Left lung (tissue), 10 donors: ENCODE results near the gene B4GALT6. TPM values are rescaled to one million over a fixed set of nuclear protein-coding genes. Genes with fewer than 3 reads are reported as not detected.

Experiments
- ATAC-seq: fragments of 200-7000 bp; cut with Tn5 transposase; one replicate; pipeline ENCODE4 v1.9.1; 2020; ENCODE audit warnings: moderate library complexity
- DNase-seq, 4 donors: peaks; one replicate each; pipeline ENCODE4 v3.0.0-alpha.2; 2013 to 2020
- H3K27ac ChIP-seq, 2 donors: fragments of 200-600 bp; sonication (generic) in 1 of 2; one replicate each; pipeline versions ENCODE4 v1.5.0 to v1.8.0; 2020 to 2021
- H3K27me3 ChIP-seq, 2 donors: fragments of 200-600 bp; sonication (generic) in 1 of 2; one replicate each; pipeline versions ENCODE4 v1.5.0 to v1.8.0; 2020 to 2021
- H3K36me3 ChIP-seq, 2 donors: fragments of 200-600 bp; sonication (generic) in 1 of 2; one replicate each; pipeline versions ENCODE4 v1.5.0 to v1.8.0; 2020 to 2021
- H3K4me1 ChIP-seq, 2 donors: fragments of 200-600 bp; one replicate each; pipeline ENCODE4 v1.8.0; 2021
- H3K4me3 ChIP-seq, 2 donors: fragments of 200-600 bp; sonication (generic) in 1 of 2; one replicate each; pipeline versions ENCODE4 v1.5.0 to v1.8.0; 2020 to 2021; ENCODE audit warnings: mild to moderate bottlenecking in 1 of 2
- H3K9me3 ChIP-seq, 2 donors: fragments of 200-600 bp; sonication (generic) in 1 of 2; one replicate each; pipeline versions ENCODE4 v1.5.0 to v1.8.0; 2020 to 2021
- intact Hi-C, 2 donors: fragments of 100-400 bp; cut with DNase I; formaldehyde crosslinking; loops; one replicate each; pipeline versions ENCODE4 v1.11.2 to v1.14.2; 2022
- polyA plus RNA-seq, 6 donors: library from polyadenylated mRNA; unstranded; fragments of 120-200 nt; gene quantifications; one replicate each; pipeline ENCODE4 v1.2.1, GENCODE V29; 2013; ENCODE audit not compliant: insufficient read length in 6 of 6
- total RNA-seq, 2 donors: library from RNA; stranded (reverse); fragmentation: NEBNext Ultra II Directional; extraction: Animal tissue kit (Norgen Biotek cat#: 25700); gene quantifications; one replicate each; pipeline ENCODE4 v1.2.1, GENCODE V29; 2021
- TF ChIP-seq, protein P1 (sequence below), 2 donors: fragments of 200-600 bp; sonication (generic) in 1 of 2; IDR thresholded peaks; one replicate each; pipeline versions ENCODE4 v1.5.0 to v1.8.0; 2021; ENCODE audit warnings: antibody characterized with exemption in 2 of 2
- donor health status: DM: no; HTN: yes; CAD: no.
- donor health status: DM: no; HTN: no; CAD: no.

Gene B4GALT6
- total and polyA plus RNA-seq, 8 donors: 4.6 to 22.7 (median 18.6) TPM

DNA sequence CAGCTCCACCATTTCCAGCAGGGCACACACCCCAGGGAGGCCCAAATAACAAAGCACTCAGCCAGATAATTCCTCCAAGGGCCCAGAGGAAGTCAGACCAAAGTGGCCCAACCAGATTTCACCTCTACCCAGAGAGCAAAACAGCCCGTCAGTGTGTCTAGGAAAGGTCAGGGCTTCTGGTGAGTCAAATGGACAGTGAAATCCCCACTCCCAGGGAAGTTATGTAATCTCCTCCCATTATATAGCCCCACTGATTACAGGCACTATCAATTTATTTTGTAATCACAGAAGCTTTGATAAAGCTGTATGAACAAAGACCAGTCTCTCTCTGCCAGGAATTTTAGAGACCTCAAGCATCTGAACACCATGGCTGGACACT, 4.0 kb downstream of the B4GALT6 start:
- H3K4me3 ChIP-seq: no peak overlapping the region
- intact Hi-C loops: loop anchor here in 1 of 2 donors (10.0 kb wide), 1 partner anchor 64 kb away; no protein-coding TSS in a partner anchor
- H3K9me3 ChIP-seq: no peaks in the 10 kb centered on the region
- no peak for DNase-seq
- peaks cover 0 to 7% of the 10 kb centered on the region in 2 donors for H3K27me3 ChIP-seq
- TF ChIP-seq, protein P1, sequence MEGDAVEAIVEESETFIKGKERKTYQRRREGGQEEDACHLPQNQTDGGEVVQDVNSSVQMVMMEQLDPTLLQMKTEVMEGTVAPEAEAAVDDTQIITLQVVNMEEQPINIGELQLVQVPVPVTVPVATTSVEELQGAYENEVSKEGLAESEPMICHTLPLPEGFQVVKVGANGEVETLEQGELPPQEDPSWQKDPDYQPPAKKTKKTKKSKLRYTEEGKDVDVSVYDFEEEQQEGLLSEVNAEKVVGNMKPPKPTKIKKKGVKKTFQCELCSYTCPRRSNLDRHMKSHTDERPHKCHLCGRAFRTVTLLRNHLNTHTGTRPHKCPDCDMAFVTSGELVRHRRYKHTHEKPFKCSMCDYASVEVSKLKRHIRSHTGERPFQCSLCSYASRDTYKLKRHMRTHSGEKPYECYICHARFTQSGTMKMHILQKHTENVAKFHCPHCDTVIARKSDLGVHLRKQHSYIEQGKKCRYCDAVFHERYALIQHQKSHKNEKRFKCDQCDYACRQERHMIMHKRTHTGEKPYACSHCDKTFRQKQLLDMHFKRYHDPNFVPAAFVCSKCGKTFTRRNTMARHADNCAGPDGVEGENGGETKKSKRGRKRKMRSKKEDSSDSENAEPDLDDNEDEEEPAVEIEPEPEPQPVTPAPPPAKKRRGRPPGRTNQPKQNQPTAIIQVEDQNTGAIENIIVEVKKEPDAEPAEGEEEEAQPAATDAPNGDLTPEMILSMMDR (IDR thresholded peaks at IDR 0.05): no peak
- H3K36me3 ChIP-seq: no peaks in the 10 kb centered on the region
- peaks cover 5 to 25% of the 10 kb centered on the region in 2 donors for H3K4me1 ChIP-seq
- no peak for ATAC-seq
- no peak overlapping the region for H3K27ac ChIP-seq

DNA sequence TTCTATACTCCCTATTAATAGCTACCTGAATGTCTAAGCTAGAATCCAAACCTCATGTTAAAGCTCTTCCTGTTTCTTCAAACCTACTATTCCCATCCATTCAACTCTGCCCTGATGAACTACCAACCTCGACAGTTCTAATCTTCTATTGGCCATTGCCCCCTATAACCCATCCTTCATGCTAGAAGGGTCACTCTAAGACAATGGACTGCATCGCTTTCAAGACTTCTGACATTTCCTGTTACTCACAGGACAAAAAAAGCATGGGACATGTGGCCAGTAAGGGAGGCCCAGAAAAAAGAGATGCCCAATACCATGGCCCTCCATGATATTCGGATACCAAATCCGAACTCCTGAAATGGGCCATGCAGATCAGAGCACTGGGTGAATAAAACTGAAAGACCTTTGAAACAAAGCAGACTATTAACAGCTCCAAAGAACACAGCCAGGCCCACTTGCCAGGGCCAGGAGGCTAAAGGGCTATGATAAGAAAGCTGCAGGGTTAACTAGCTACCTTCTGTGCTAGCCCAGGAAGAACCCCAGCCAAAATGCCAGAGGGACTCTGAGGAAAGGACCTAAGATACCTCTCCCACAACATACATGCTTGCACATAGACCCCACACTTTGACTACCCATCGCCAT, 4.5 kb downstream of the B4GALT6 start:
- TF ChIP-seq, protein P1 (IDR thresholded peaks at IDR 0.05): no peak
- H3K27ac ChIP-seq: no peak overlapping the region
- intact Hi-C loops: loop anchor here in 1 of 2 donors (10.0 kb wide), 1 partner anchor 65 kb away; no protein-coding TSS in a partner anchor

DNA sequence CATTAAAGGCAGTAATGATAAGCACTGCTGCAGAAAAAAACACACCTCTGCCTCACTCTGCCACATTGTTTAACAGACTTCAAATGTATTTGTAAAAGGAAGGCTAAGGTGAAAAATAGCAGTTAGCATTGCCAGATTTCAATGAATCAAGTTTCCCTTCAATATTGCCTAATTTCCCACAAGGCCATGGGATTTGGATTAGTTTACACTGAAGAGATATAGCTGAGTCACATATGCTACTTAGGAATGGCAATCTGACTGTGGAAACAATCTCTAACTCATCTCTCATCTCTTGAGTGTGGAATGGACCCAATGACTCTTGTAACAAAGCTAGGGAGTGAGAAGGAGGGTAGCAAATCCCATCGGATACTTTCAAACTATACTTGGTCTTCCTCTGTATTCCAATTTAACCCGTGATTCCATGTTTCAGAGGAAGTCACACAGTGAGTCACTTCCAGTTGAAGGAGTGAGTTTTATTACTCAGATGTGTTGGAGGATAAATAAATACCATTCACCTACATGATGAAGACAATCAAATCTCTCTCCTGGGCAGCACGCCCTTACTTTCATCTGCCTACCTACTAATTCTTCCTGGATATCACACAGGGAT, 5.1 kb downstream of the B4GALT6 start:
- Histone ChIP-seq H3K9me3 (no peaks in the 10 kb centered on the region), H3K27ac (no peak overlapping the region), H3K4me3 (no peak overlapping the region), H3K36me3 (no peaks in the 10 kb centered on the region), H3K27me3 (peaks cover 0 to 3% of the 10 kb centered on the region in 2 donors), H3K4me1 (peaks cover 4 to 23% of the 10 kb centered on the region in 2 donors)
- TF ChIP-seq, protein P1 (IDR thresholded peaks at IDR 0.05): no peak
- DNase-seq (no peak), ATAC-seq (peak; percentile 46)
- intact Hi-C loops: no loop called here

More for the DNA sequence above, 4.5 kb downstream of the B4GALT6 start:
- peaks cover 0 to 7% of the 10 kb centered on the region in 2 donors for H3K27me3 ChIP-seq
- no peaks in the 10 kb centered on the region for H3K9me3 ChIP-seq
- no peak overlapping the region for H3K4me3 ChIP-seq
- H3K4me1 ChIP-seq: peaks cover 5 to 25% of the 10 kb centered on the region in 2 donors
- no peaks in the 10 kb centered on the region for H3K36me3 ChIP-seq
- ATAC-seq: no peak
- no peak for DNase-seq

DNA sequence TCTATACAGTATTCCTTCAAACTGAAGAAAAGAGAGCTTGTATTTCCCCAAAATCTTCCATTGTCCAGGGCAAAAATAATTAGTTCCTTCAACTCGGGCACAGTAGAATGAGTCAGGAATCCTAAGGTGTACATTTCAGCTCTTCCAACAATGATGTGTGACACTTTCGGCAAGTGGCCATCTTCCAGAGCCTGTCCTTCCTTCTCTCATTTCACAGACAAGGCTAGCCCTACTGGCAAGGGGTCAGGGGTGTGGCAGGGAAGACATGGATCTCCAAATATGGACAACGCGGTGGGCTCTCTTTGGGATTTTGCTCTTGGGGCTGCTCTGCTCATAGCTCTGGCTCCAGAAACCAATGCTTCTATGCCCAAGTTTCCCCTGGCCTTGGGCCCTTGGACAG, 6.0 kb downstream of the B4GALT6 start:
- H3K4me1 ChIP-seq: peaks cover 0 to 15% of the 10 kb centered on the region in 2 donors
- no peak overlapping the region for H3K27ac ChIP-seq
- H3K36me3 ChIP-seq: no peaks in the 10 kb centered on the region
- DNase-seq (no peak), ATAC-seq (no peak)
- TF ChIP-seq, protein P1 (IDR thresholded peaks at IDR 0.05): no peak
- H3K27me3 ChIP-seq: no peaks in the 10 kb centered on the region
- H3K4me3 ChIP-seq: no peak overlapping the region
- intact Hi-C loops: no loop called here
- no peaks in the 10 kb centered on the region for H3K9me3 ChIP-seq

DNA sequence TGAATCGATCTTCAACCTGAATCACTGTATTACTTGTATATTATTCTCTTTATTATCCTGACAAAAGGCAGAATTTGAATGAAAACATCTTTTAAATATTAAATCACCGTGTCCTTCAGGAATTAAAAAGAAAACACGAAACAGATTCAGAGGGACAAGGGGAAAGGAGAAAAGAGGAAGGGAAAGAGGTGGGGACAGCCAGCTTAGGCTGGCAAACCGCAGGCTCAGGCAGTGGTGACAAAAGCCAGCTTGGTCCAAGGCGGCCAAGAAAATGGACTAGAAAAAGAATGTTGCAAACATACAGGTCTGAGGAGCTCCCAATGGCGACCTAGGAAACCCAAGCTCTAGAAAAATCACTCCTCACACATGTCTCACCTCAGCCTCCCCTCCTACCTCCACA, 6.8 kb downstream of the B4GALT6 start:
- H3K36me3 ChIP-seq: no peaks in the 10 kb centered on the region
- no peaks in the 10 kb centered on the region for H3K27me3 ChIP-seq
- intact Hi-C loops: no loop called here
- H3K9me3 ChIP-seq: no peaks in the 10 kb centered on the region
- H3K4me3 ChIP-seq: no peak overlapping the region
- TF ChIP-seq, protein P1 (IDR thresholded peaks at IDR 0.05): no peak
- ATAC-seq: no peak
- DNase-seq: no peak
- H3K27ac ChIP-seq: no peak overlapping the region
- peaks cover 0 to 15% of the 10 kb centered on the region in 2 donors for H3K4me1 ChIP-seq
